HG03460 (cell line): ENCODE measurements around the gene SF3B4.

Experiments used
- ATAC-seq: cut with Tn5 transposase; IDR thresholded peaks from one replicate; pipeline ENCODE4 v1.9.1; 2021; ENCODE audit not compliant: unreplicated experiment

SF3B4 gene

DNA sequence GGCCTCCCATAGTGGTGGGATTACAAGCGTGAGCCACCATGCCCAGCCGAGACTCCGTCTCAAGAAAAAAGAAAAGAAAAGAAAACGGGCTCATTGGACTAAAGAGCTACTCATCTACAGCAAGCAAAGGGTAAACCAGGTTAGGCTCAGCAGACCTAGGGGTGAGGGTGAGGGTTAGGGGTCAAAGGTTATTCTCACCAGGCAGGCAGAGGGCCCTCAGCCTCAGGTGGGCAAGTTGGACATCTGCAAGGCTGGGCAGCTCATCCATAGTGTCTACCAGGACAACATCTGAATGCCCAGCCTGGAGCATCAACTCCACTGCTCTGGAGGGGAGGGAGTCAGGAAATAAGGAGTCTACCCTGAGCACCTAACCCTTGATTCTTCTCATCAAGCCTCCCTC lies 5.6 kb upstream of the SF3B4 start:
- ATAC-seq = no peak

DNA sequence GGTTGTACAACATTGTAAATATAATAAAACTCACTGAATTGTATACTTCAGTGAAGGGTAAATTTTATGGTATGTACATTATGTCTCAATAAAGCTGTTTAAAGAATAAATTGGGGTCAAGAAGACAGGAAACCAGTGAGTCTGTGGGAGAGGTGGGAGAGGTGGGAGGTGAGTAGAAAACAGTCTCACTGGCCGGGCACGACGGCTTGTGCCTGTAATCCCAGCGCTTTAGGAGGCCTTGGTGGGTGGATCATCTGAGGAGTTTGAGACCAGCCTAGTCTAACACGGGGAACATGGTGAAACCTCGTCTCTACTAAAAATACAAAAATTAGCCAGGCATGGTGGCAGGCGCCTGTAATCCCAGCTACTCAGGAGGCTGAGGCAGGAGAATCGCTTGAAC lies 4.9 kb upstream of the SF3B4 start:
- no peak for ATAC-seq

GRCh38 chr1:149931212-149931790 lies 3.7 kb upstream of the SF3B4 start:
- ATAC-seq = no peak

DNA sequence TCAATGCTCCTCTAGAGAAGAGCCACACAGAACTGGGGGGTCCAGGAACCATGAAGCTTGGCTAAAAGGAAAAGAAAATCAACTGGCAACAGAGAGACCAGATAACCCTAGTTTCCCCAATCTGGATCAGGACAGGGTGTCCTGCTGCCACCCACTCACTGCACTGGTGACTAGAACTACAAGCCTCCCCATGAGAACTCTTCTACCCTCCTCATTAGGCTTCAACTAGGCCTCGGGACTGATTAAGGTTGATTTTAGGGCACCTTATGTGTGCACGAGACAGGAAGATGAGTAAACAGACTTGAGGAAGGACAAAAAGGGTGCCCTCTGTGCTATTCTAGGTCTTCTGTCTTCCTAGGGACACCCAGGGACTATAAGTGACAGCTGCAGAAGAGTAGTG lies 2.3 kb upstream of the SF3B4 start:
- ATAC-seq = no peak

DNA sequence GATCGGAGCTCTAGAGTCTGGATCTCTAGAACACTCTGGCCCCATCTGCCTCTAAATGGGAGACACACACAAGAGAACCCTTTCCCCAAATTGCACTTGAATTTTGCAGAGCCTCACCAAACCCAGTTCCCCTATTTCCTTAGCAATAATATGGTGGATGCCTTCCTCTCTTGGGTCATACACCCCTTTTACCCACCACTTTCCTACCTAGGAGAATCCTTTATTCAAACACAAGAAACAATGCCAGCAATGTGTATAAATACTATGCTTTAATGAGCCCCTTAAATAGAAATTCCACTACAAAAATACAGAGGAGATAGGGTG lies 760 bp upstream of the SF3B4 start:
- ATAC-seq = no peak

GRCh38 chr1:149927056-149927562 lies 494 bp downstream of the SF3B4 start:
- ATAC-seq = no peak

DNA sequence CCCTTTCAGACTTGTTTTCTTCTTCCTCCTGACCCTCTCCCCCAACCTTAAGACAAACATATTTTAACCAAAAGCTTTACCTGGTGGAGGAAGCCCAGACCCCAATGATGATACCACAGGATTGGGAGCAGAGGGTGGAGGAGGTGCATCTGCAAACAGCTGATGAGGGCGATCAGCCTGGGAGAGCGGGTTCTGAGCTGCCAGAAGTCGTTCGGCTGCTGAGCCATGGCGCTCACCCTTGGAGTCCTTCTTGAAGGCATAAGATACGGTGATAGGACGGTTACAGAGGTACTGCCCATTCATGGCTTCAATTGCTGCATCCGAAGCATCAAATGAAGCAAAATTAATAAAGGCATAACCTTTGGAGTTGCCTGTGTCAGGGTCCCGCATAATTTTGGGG lies 1.3 kb downstream of the SF3B4 start:
- ATAC-seq = no peak

DNA sequence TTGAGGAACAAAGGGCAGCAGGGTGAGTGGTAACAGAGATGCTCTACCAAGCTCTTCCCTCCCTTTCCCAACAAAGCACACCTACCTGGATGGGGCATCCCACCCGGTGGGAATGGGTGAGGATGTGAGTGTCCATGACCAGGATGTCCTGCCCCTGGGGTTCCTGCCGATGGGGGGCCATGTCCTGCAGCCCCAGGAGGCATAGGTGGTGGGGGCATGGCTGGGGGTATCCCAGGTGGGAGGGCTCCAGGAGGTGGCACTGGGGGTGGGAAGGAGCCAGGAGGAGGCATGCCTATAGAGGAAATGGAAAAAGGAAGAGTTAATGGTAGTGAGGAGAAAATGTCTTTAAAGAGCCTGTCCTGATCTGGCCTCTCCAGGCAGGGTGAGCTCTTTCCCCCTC lies 1.9 kb downstream of the SF3B4 start:
- no peak for ATAC-seq

- ATAC-seq = no peak
Measured at GRCh38 chr1:149925345-149925744, 2.3 kb downstream of the SF3B4 start.

- ATAC-seq = no peak
Measured at GRCh38 chr1:149923626-149924025, 4.0 kb downstream of the SF3B4 start.

DNA sequence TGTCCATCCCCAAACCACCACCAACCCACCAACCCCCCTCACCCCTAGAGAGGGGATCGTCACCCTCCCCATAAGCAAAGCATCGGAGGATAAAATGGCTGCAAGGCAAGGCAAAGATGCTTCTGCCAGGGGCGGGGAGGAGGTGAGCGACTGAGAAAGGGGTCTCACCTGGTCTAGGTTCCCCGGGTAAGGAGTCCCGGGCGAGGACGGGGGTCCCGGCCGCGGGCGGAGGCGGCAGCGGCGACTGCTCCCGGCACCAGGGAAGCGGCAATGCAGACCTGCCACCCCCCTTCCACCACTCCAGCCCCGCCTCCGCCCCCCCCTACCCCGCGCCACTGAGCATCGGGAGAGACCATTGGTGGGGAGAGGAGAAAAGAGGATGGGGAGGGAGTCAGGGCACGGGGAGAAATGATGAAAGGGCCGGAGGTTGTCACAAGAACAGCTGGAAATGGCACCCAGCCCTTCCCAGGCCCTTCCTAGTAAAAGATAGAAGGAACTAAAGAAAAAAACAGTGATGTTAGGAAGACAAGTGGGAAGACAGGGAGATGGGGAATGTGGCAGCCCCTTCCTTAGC lies 9.9 kb downstream of the SF3B4 start, which contains the start of gene SV2A:
Gene SV2A (minus strand): TSS at position 274 of the 574 bp plus-strand sequence. CDS start 4,004 bp downstream, outside the sequence.
- ATAC-seq = no peak

GRCh38 chr1:149916898-149917252 lies 10.7 kb downstream of the SF3B4 start:
- no peak for ATAC-seq

DNA sequence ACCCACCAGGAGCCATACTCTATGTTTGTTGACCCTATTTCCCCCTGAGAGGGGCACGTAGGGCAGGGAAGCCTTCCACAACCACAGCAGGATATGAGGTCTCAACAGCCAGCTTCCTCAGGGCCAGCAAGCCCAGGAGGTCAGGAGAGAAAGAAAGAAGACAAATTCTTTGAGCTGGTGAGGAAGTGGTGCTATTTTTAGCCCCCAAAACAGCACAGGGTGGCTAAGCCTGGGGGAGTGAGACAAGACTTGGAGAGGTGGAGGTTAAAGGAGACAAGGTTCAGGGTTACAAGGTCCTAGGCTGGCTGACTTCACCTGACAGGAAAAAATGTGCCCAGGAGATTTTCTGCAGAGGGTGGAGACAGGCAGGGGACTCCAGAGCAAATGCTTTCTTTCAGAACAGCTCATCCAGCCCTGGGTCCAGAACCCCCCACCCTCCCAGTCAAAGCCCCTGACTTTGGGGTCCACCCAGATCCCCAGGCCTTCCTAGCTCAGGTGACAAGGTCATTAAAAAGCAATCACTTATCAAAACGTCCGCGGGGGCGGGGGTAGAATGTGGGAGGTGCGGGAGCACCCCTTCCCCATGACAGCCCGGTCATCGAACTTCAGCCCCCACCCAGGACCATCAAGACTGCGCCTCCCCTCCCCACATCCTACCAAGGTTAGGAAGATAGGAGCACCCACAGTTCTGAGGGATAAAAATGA lies 11.3 kb downstream of the SF3B4 start:
- ATAC-seq = no peak

- no peak for ATAC-seq
Measured at GRCh38 chr1:149915429-149916192, 12.0 kb downstream of the SF3B4 start.

- ATAC-seq = no peak
Measured at GRCh38 chr1:149914545-149914944, 13.1 kb downstream of the SF3B4 start.

DNA sequence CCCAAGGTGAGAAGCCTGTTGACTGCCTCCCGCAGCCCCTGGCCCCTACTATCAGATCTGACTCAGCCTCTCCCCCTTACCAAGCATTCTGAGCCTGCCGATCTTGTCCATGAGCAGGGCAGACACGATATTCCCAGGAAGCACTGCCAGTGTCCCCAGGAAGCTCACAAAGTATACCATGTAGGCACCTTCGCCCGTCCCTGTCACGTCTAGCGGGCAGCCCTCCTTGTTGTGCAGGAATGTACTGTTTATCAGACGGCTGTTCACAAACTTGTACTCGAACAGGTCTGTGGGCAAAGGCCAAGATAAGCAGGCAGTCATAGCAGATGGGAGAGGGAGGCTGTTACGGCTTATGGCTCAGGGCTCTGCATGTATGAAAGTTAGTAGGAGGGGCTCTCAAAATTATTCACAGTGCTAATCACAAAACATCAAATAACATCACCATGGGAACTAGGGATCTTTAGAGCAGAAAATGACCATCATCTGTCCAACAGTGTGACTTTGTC lies 21.0 kb downstream of the SF3B4 start:
- ATAC-seq = no peak

DNA sequence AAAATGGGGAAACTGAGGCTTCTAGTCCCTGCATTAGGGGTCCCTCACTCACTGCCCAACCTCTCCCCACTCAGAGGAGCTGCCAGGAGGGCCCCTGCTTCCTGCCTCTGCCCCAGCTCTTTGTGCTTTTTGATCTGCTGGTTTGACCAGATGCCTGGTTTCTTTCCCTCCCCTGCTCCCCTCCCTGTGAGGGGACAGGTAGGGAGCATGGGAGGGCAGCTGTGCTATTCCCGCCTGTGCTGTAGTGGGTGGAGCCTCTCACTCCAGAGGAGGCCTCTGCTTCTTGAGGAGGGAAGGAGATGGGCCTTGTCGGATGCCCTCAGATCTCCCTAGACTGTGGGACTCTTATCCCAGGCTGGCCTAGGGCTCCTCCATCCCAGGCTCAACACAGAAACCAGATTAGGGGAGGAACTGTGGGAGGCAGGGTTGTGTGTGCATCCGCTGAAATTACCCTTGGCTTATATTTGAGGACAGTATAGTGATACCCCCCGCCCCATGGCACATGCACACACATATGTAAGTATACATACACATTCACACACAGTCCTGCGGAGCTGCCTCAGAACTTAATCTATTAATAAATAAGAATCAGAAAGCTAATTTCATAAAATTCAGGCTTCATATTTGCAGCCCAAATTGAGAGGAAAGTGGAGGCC lies 23.6 kb downstream of the SF3B4 start:
- ATAC-seq = no peak

DNA sequence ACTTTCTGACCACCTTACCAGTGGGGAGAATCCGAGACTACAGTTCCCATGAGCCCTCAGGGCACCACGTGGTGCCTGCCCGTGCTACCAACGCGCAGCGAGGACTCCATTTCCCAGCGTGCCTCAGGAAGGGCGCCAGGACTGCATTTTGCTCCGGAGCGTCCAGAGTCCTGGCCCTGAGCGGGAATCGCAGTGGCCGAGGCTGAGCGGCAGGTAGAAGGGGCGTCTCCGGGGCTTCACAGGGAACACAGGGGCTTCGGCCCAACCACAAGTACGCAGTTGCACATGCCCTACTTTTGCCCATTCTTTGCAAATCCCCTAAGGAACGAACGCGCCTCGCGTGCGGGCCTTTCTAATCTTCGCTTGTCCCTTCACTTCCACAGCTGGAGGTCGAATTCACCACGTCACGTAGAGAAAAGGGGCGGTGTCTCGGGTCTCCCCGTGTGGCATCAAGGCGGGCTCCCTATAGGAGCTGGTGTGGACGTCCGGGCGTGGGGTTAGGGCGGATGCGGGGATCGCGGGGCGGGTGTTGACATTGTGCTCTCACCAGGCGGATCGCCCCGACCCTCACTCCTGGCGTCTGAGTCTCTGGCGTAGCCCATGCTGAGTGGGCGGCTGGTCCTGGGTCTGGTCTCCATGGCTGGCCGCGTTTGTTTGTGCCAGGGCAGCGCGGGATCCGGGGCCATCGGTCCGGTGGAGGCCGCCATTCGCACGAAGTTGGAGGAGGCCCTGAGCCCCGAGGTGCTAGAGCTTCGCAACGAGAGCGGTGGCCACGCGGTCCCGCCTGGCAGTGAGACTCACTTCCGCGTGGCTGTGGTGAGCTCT lies 27.9 kb downstream of the SF3B4 start, which contains the start of gene BOLA1:
Gene BOLA1 (plus strand): TSS at position 109 of the 825 bp plus-strand sequence. CDS start 492 bp downstream, at position 601.
- peak; percentile 97 for ATAC-seq

DNA sequence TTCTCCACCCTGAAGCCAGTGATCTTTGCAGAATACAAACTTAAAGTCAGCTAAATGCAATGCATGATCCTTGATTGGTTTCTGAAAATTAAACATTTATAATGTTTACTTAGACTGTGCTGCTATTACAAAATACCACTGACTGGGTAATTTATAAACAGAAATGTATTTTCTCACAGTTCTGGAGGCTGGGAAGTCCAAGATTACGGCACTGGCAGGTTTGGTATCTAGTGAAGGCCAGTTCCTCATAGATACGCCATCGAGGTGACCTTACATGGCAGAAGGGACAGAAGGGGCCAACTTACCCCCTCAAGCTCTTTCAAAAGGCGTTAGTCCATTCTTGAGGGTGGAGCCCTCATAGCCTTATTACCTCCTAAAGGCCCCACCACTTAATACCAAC lies 31.0 kb downstream of the SF3B4 start:
- ATAC-seq = no peak

- no peak for ATAC-seq
Measured at GRCh38 chr1:149888999-149889289, 38.7 kb downstream of the SF3B4 start.
